Activated naive CD4-positive, alpha-beta T cell (primary cell): ENCODE measurements around the gene RANBP1.

ENCODE experiments used
- DNase-seq, 4 experiments: peaks; one replicate each; lab custom pipeline; 2025; lab: John Stamatoyannopoulos, UW

The RANBP1 gene

GRCh38 chr22:20107951-20108756, 7.8 kb upstream of the RANBP1 start:
- DNase-seq = no peak

DNA sequence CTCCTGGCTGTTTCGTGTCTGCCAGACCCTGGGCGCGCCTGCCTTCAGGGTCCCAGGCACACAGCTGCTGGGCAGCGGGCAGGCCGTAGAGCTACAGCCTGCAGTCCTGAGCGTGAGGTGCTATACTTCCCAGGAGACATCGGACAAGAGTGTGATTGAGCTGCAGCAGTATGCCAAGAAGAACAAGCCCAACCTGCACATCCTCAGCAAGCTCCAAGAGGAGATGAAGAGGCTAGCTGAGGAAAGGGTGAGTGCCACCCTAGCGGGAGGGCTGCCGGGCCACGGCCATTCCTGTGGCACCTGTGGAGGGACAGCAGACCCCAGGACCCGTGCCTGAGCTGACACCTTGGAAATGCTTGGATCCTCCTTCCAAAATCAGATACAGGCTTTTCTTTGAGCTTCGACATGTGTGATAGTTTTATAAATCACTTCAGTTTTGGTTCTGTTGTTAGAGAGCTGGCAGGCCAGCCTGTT, 7.1 kb upstream of the RANBP1 start:
- no peak for DNase-seq

DNA sequence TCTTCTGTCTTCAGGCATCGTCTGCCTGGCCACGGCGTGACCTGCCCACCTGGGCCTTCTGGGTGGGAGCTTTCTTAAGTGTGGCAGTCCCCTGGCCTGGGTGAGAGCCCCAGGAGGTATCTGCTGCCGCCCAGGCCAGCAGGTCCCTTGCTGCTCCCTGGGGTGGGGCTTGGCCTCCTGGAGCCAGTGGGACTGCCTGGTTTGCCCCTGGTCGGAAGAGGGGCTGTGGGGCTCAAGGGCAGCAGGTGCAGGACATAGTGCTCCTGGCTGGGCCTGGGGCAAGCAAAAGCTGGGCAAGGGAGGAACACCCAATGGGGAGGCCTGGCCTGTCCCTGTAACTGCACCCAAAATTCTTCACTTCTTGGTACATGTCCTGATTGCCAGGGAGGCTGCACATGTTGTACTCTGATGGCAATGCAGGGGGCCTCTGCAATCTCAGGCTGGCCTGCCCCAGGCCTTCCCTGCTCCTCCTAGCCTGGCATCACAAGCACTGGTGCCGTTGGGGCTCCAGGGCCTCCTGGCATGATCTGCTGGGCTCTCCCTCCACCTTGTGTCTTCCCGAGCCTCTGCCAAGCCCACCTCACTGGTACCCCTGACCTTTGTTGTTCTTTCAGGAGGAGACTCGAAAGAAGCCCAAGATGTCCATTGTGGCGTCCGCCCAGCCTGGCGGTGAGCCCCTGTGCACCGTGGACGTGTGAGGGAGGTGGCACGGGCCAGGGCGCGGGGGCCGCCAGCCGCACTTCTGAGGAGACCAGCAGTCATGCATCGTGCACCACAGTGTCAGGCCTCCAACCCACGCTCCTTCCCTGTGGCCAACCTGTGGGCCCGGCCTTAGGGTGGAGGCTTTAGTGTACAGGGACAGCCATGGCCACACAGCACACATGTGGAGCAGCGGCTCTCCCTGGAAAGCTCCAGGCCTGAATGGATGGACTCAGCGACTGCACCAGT, 6.2 kb upstream of the RANBP1 start:
- DNase-seq = no peak

DNA sequence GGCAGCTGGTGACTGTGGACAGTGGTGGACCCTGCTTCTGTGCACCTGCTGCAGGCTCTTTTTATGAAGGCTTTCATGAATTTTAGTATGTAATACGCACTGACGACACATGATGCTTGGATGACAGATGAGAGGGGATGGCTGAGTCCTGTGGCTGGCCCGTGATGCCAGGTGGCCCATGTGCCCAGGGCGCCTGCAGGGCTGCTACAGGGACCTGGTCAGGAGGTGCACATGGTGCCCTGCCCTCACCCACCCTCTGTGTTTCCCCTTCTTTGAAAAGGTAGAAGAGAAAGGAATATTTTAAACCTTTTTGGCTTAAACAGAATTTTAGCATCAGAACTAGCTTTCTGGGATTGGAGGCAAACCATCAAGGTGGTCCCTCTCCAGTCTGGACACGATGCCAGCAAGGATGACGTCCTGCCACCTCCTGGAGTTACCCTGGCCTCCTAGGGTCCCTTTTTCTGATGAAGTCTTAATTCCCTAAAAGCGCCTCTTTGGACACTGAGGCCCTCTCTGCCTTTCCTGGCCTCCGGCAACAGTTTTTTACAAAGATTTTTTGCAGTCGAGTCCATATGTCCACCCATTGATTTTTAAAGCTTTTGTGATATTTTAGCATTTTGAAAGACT, 5.4 kb upstream of the RANBP1 start:
- no peak for DNase-seq

DNA sequence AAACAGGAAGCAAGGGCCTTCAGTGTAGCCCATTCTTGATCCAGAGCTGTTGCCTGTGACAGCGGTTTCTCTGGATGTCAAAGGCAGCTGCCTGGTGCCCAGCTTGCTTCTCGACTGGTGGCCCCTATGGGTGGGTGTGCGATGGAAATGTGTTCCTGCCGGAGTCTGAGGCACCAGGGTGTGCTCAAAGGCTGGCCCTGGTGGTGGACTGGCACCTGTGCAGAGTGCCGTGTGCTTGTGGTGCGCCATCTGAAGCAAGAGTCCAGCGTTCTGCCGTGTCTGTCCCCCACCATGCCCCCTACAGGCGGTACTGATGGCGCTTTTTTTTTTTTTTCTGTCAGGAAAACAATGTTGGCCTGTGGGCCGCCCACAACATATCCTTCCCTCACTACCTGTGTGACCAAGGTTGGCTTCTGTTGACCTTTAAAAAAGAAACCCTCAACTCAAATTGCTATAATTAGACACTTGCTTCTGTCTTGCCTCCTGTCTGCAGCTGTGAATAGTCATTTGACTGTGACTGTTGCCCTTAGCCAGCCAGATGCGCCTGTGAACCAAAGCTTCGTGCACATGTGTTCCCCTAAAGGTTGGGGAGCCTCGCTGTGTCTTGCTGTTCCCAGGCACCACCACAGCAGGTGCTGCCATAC, 4.7 kb upstream of the RANBP1 start:
- no peak for DNase-seq

- no peak for DNase-seq
These were observed 3.9 kb upstream of the RANBP1 start for GRCh38 chr22:20111689-20112622.

GRCh38 chr22:20112623-20113511, 3.0 kb upstream of the RANBP1 start:
- DNase-seq = no peak

DNA sequence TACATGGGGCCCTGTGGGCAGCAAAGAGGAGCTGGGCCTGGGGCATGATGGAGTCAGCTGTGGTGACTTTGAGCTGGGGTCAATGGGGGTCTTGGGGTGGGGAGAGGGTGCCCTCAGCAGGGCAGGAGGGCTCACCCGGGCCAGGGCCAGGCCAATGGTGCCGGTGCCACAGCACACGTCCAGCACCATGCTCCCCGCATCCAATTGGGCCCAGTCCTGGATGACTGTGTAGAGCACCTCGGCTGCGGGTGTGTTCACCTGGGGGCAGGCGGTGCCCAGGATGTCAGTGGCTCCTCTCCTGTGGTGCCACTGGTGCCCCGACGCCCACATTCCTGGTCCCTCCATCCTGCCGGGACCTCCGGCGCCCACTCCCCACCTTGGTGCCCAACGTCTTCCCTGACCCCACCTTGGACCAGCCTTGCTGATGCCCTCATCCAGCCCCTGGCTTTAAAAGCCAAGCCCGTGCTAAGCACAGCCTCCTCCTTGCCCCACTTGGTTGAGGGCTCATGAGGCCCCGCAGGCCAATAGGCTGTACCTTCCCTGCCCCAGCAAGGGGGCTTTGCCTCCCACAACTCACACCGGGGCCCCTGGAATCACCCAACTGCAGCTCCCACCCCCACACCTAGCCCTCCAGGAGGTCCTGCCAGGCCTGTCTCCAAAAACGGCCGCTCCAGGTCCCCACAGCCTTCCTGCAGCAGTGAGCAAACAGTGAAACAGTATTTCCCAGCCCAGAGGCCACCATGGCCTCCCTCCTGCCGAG, 2.2 kb upstream of the RANBP1 start:
- no peak for DNase-seq

DNA sequence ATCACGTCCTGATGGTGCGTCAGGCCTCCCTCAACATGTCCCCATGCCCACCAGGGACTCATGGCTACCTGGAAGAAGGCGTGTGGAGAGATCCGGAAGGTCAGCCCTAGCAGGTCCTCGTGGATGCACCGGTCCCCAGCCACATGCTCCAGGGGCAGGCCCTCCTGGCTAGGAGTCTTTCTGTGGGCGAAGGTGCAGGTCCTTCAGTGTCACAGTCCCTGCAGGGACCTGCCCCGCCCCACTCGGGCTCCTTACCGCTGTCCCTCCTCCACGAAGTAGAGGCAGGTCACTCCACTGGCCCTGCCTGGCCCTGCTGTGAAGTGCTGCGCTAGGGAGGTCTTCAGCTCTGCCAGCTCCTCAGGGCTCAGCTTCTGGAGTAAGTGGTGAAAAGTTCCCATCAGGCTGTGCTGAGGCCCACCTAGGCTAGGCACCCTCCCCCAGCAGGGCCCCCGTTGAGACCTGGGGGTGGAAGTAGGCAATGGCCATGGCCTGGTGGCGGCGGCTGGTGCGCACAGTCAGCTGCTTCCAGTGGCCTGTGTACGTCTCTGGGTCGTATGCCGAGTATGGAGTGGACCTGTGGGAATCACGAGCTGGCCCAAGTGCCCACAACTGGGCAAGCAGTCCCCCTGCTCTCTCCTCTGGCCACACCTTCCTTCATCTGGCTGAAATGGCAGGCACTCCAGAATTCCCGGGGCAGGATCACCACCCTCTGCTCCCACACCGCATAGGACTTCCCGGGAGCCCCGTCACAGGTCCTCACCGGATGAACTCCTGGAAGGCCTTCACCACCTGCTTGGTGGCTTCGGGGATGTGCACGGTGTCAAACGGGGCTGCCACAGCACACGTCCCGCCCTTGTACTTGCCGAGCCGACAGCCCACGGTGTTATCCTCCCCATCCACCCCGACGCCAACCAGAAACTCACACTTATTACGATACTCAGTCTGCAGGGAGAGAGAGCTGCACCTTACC, 1.1 kb upstream of the RANBP1 start:
- DNase-seq = no peak

GRCh38 chr22:20116376-20116950, 559 bp downstream of the RANBP1 start:
- no peak for DNase-seq

GRCh38 chr22:20116951-20117632, 1.2 kb downstream of the RANBP1 start, which contains the start of gene TRMT2A:
Gene TRMT2A, minus strand, starts transcription at chr22:20117226. Its CDS starts 320 bp downstream, at chr22:20116906.
- peak; percentile 91 to 97 (median 94) for DNase-seq

DNA sequence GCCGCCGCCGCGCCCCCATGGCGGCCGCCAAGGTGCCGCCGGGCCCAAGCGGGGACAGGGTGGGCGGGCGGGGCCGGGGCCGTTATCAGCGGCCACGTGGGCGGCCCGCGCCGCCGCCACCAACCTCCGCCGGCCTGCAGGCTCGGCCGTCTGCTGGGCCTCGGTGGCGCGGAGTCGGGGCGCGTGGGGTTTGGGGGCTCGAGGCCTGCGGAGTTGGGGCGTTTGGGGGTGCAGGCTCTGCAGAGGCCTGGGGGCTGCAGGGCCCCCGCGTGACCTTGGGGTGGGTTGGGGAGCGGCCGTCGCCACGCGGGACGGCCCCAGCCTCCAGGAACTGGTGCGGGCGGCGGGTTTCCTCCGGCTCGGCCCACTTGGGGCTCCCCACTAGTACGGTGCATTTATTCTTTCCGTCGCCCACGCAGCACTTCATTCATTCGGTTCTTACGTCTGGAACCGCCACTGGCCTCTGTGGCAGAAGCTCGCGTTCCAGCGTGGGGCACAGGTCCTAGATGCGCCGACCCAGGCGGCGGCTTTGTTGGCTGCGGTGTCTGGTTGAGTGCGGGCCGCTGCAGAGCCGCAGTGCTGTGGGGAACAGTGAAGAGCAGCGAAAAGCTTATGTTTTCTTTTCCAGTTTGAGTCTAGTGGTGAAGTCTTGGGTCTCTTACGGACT, 1.9 kb downstream of the RANBP1 start:
- peak; percentile 16 to 54 (median 40) for DNase-seq

DNA sequence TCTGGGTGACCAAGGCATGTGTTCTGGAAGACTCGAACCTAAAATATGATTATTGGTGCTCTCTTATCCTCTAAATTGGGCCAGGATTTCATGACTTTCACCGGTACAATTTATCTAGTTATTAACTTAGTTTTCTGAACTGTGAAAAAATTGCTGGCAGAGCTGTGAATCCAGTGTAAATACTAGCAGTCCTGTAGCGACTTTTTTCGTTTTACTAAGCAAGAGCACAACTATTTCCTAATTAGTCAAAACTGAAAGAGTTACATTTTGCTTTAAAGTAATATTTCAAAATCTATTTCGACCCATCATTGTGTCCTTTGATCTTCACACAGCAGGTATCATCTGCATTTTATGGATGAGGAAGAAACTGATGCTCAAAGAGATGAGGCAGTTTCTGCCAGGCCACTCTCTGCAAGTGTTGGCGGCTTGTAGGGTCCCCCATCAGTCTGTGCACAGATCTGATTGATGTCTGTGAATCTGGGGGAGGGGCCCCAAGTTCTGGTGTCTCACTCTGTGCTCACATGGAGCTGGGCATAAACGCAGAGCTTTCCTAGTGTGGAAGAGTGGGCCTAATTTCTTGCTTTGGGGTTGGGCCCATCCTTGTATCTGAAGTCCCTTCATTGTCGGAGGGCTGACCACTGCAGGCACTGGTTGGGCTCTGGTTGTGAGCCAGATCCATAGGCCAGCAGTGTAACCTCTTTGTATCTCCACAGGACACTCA, 2.6 kb downstream of the RANBP1 start:
- DNase-seq = no peak

DNA sequence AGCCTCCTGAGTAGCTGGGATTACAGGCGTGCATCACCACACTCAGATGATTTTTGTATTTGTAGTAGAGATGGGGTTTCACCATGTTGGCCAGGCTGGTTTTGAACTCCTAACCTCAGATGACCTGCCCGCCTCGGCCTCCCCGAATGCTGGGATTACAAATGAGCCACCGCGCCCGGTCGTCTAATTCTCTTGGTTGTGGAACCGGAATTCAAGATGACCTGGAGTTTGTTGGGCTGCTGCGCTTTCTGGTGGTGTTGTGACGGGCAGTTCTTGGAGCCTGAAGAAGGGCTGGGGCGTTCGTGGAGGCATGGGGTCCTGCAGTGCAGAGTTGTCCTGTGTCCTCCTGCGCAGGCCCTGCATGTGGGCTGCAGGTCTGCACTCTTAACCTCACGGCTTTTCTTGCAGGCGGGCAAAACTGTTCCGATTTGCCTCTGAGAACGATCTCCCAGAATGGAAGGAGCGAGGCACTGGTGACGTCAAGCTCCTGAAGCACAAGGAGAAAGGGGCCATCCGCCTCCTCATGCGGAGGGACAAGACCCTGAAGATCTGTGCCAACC, 6.0 kb downstream of the RANBP1 start:
- no peak for DNase-seq
